NT2/D1 (cell line): Measurements from ENCODE around the gene GPHN.

ENCODE experiments used
- SUZ12 ChIP-seq: IDR thresholded peaks from 2 replicates; pipeline ENCODE4 v1.6.1; 2011; ENCODE audit not compliant: insufficient read length, insufficient read depth; ENCODE audit errors: extremely low read depth
- YY1 ChIP-seq: IDR thresholded peaks from 2 replicates; pipeline ENCODE4 v1.6.1; 2011; ENCODE audit not compliant: insufficient read length, insufficient read depth

DNA sequence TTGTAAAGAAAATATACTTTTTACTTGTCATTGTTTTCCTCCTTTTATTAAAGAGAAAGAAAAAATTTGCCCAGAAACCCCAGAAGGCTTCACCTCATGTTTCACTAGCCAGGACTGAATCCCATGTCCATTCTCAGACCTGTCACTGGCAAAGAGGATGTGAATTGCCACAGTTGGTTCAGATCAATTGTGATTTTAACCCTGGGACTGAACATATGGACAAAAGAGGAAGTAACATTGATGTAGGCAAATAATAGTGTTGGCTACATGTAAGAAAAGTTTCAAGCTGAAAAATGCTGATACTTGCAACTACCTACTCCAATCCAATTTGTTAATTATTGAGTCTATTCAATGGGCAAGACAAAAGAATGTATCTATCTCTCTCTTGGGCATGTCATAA lies 30.4 kb upstream of the GPHN start:
- TF ChIP-seq SUZ12 (no peak), YY1 (no peak)
